K562 (cell line): ENCODE measurements around the gene PLEKHO1. TPM values are rescaled to one million over a fixed set of nuclear protein-coding genes. Genes with fewer than 3 reads are reported as not detected.

ENCODE experiments used
- ATAC-seq: fragments of 200-7000 bp; cut with Tn5 transposase; 3 replicates; pipeline ENCODE4 v1.9.1; 2020; ENCODE audit warnings: moderate library complexity
- BruUV-seq: library from RNA; stranded (reverse); fragments of 400-500 nt; replicated peaks from 2 replicates; lab custom pipeline; 2021; lab: Mats Ljungman, UMichigan
- CTCF ChIA-PET: fragments of 300-600 bp; formaldehyde crosslinking; extraction: SDS; loops from one replicate; lab custom pipeline; 2021; ENCODE audit warnings: low intra/inter-chr PET ratio; lab: Yijun Ruan, JAX
- POLR2A ChIA-PET: fragments of 300-600, 350-650 bp; sonication (Branson Sonifier 250); formaldehyde crosslinking; extraction: SDS; loops from one replicate; lab custom pipeline; 2021; ENCODE audit warnings: antibody characterized with exemption, inconsistent platforms; lab: Yijun Ruan, JAX
- DNase-seq, 4 experiments: peaks; one replicate each; pipeline versions ENCODE4 v3.0.0 to v3.0.0-alpha.2; 2011 to 2018; ENCODE audit warnings: low spot score in 3 of 4, mixed read lengths in 3 of 4; ENCODE audit errors: extremely low read depth in 1 of 4
- FAIRE-seq: peaks from 2 replicates; lab custom pipeline; 2011; peaks lifted over from hg19 to GRCh38; lab: Jason Lieb, UNC
- H2AFZ ChIP-seq: 2 replicates; pipeline ENCODE4 v1.6.0; 2011; ENCODE audit warnings: low read depth, low read length, control low read depth, inconsistent platforms
- H3K27ac ChIP-seq: fragments of 200-600 bp; 3 replicates; pipeline ENCODE4 v1.8.0; 2011; ENCODE audit warnings: low read depth, mild to moderate bottlenecking, control low read depth, inconsistent platforms, low read length, moderate library complexity, mixed read lengths; ENCODE audit errors: extremely low read depth
- H3K27me3 ChIP-seq, 2 experiments: fragments of 300-600 bp in 1 of 2; 2 replicates in 1 of 2; 3 replicates in 1 of 2; pipeline versions ENCODE4 v1.6.0 to v1.8.0; 2011; ENCODE audit warnings: inconsistent platforms in 2 of 2, low read length in 2 of 2, mild to moderate bottlenecking in 1 of 2, mixed read lengths in 1 of 2, moderate library complexity in 1 of 2; ENCODE audit not compliant: control insufficient read depth in 2 of 2, insufficient read depth in 2 of 2
- H3K36me3 ChIP-seq: fragments of 300-600 bp; 3 replicates; pipeline ENCODE4 v1.8.0; 2011; ENCODE audit warnings: mild to moderate bottlenecking, low read length, inconsistent platforms; ENCODE audit not compliant: control insufficient read depth, insufficient read depth
- H3K4me1 ChIP-seq, 2 experiments: fragments of 200-600 bp in 1 of 2; replicated peaks in 1 of 2; 2 replicates in 1 of 2; 3 replicates in 1 of 2; pipeline versions ENCODE4 v1.5.1 to v1.8.0; 2011; ENCODE audit warnings: inconsistent platforms in 2 of 2, low read length in 2 of 2, mild to moderate bottlenecking in 1 of 2, mixed read lengths in 1 of 2, moderate library complexity in 1 of 2; ENCODE audit not compliant: control insufficient read depth in 2 of 2, insufficient read depth in 2 of 2
- H3K4me2 ChIP-seq: 2 replicates; pipeline ENCODE4 v1.6.1; 2011; ENCODE audit warnings: low read length, control low read depth, inconsistent platforms, mixed read lengths; ENCODE audit not compliant: insufficient read depth
- H3K4me3 ChIP-seq: fragments of 200-600 bp; sonication (generic), shearing (Covaris generic); 2 replicates; pipeline ENCODE4 v1.5.1; 2016; ENCODE audit warnings: control low read depth, inconsistent platforms
- H3K79me2 ChIP-seq: fragments of 200-600 bp; 3 replicates; pipeline ENCODE4 v1.8.0; 2011; ENCODE audit warnings: low read length, inconsistent platforms; ENCODE audit not compliant: control insufficient read depth, insufficient read depth
- H3K9ac ChIP-seq, 2 experiments: 2 replicates each; pipeline versions ENCODE4 v1.6.0 to v1.6.1; 2011; ENCODE audit warnings: low read depth in 2 of 2, low read length in 2 of 2, control low read depth in 1 of 2, inconsistent platforms in 1 of 2, mild to moderate bottlenecking in 1 of 2, mixed read lengths in 1 of 2; ENCODE audit not compliant: insufficient read depth in 1 of 2
- H3K9me1 ChIP-seq: one replicate; pipeline ENCODE4 v1.6.0; 2011; ENCODE audit warnings: inconsistent platforms, mild to moderate bottlenecking, low read length, moderate library complexity; ENCODE audit not compliant: control insufficient read depth, insufficient read depth
- H3K9me3 ChIP-seq: replicated peaks from 2 replicates; pipeline ENCODE4 v1.5.1; 2011; ENCODE audit warnings: low read depth, low read length, inconsistent platforms; ENCODE audit not compliant: control insufficient read depth, insufficient read depth
- H4K20me1 ChIP-seq: replicated peaks from 2 replicates; pipeline ENCODE4 v1.6.1; 2011; ENCODE audit warnings: low read length, inconsistent platforms, mixed read lengths; ENCODE audit not compliant: control insufficient read depth, insufficient read depth
- ARHGAP35 ChIP-seq: fragments of 450-650 bp; IDR thresholded peaks from 2 replicates; pipeline ENCODE4 v1.6.1; 2018; ENCODE audit not compliant: partially characterized antibody
- BRF1 ChIP-seq: IDR thresholded peaks from 3 replicates; pipeline ENCODE4 v1.6.1; 2011; ENCODE audit warnings: borderline replicate concordance, mild to moderate bottlenecking; ENCODE audit not compliant: insufficient read length; ENCODE audit errors: extremely low read depth
- FOS ChIP-seq: IDR thresholded peaks from 3 replicates; pipeline ENCODE4 v1.6.1; 2011; ENCODE audit not compliant: insufficient read length; ENCODE audit errors: extremely low read depth
- HLTF ChIP-seq: fragments of 450-650 bp; IDR thresholded peaks from 2 replicates; pipeline ENCODE4 v1.6.1; 2016
- ZBED1 ChIP-seq: IDR thresholded peaks from 2 replicates; pipeline ENCODE4 v1.6.1; 2014
- ZFP30 ChIP-seq: fragments of 250-450 bp; sonication (Bioruptor Pico); IDR thresholded peaks from 2 replicates; pipeline ENCODE4 v1.8.0; 2022; ENCODE audit warnings: moderate library complexity, mild to moderate bottlenecking, inconsistent platforms, borderline replicate concordance
- ZNF551 ChIP-seq: fragments of 250-450 bp; sonication (Bioruptor Pico); IDR thresholded peaks from 2 replicates; pipeline ENCODE4 v1.5.0; 2021; ENCODE audit warnings: mild to moderate bottlenecking, moderate library complexity
- WGBS: fragments of 100-300 bp; shearing (Covaris generic); methylation state at CpG from one replicate; pipeline ENCODE4 v1.1.6; 2016; ENCODE audit warnings: low coverage, mixed read lengths; ENCODE audit not compliant: insufficient coverage; ENCODE audit errors: missing lambda C conversion rate; 5-methylcytosine and 5-hydroxymethylcytosine counted together
- in situ Hi-C: fragments of 300-500 bp; cut with MboI; formaldehyde crosslinking; loops from 4 replicates; pipeline ENCODE4 v1.15.0; 2018; ENCODE audit warnings: inconsistent platforms, mixed read lengths
- intact Hi-C: fragments of 100-400 bp; cut with micrococcal nuclease; formaldehyde crosslinking; loops from 2 replicates; pipeline ENCODE4 v1.14.2; 2022
- polyA plus RNA-seq, 8 experiments: library from polyadenylated mRNA; depleted of rRNA in 4 of 8; stranded (reverse) in 5 of 8; unstranded in 3 of 8; fragments of >200 nt; fragmentation: Nextera tagmentation in 2 of 8; fragmentation: Illumina TruSeq in 1 of 8; extraction: Ambion mirVana in 2 of 8; extraction: Trizol in 1 of 8; gene quantifications; 2 replicates each; pipeline versions ENCODE4 v1.2.1 to v1.2.3, GENCODE V29; 2011 to 2014; ENCODE audit warnings: inconsistent platforms in 1 of 8, missing spikeins in 1 of 8
- total RNA-seq, 7 experiments: library from RNA; depleted of rRNA in 6 of 7; stranded (reverse); fragments of >200 nt in 6 of 7; fragmentation: Illumina TruSeq in 2 of 7; extraction: Trizol in 2 of 7; gene quantifications; 2 replicates each; pipeline versions ENCODE4 v1.2.1 to v1.2.3, GENCODE V29; 2011 to 2021; ENCODE audit warnings: low replicate concordance in 1 of 7
- TF ChIP-seq, protein P1 (sequence below): fragments of 250-450 bp; sonication (Bioruptor Pico); IDR thresholded peaks from 2 replicates; pipeline ENCODE4 v1.5.0; 2022; ENCODE audit warnings: mild to moderate bottlenecking
- TF ChIP-seq, protein P2 (sequence below): sonication (generic); formaldehyde crosslinking; IDR thresholded peaks from 2 replicates; pipeline ENCODE4 v1.8.1; 2023; ENCODE audit warnings: mild to moderate bottlenecking, missing genetic modification reagents, moderate library complexity

Gene PLEKHO1
- total and polyA plus RNA-seq, 9 of the 15 experiments (the other 6 are each of a cell fraction or from before 2014, with no cell fraction given): 0.39 to 16.2 (median 9.6) TPM

DNA sequence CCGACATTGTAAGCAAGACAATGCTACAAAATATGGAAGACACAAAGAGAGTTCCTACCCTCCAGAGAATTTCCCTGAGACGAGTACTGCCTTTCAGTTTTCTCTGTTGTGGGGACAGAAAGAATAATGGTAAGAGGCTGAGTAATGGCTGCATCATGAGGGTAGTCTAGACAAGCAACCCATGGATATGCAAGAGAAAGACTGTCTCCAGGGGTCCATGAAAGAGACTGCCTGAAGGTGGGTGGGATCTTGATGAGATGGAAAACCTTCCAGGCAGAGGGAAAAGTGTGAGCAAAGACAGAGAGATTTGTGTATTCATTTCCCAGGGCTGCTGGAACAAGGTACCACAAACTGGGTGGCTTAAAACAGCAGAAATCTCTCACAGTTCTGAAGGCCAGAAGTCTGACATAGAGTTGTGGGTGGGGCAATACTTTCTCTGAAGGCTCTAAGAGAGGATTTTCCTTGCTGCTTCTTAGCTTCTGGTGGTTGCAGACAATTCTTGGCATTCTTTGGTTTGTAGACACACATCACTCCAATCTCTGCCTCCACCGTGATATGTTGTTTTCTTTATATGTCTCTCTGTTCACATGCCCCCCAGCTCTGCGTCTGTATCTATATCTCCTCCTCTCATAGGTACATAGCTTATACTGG lies 44.8 kb downstream of the PLEKHO1 start:
- Histone ChIP-seq H3K4me1 (no peaks in the 10 kb centered on the region; a peak in 2 of 5 replicates), H2AFZ (no peak overlapping the region), H3K9me1 (no peaks in the 10 kb centered on the region), H3K4me2 (no peak overlapping the region), H3K27ac (no peak overlapping the region), H3K79me2 (no peaks in the 10 kb centered on the region), H3K27me3 (no peaks in the 10 kb centered on the region), H3K36me3 (no peaks in the 10 kb centered on the region), H3K4me3 (no peak overlapping the region), H4K20me1 (no peaks in the 10 kb centered on the region), H3K9ac (no peak overlapping the region), H3K9me3 (no peaks in the 10 kb centered on the region)
- in situ Hi-C loops (no loop called here), intact Hi-C loops (no loop called here)
- CTCF ChIA-PET: no interaction called here
- no TSS peak for BruUV-seq
- POLR2A ChIA-PET: interaction anchor here (0.6 to 1.6 kb wide), 2 partner anchors 16 to 20 kb away, joined by 3 to 4 read pairs; no protein-coding TSS in a partner anchor
- ATAC-seq (no peak), FAIRE-seq (no peak), DNase-seq (no peak)
- TF ChIP-seq HLTF (no peak), ARHGAP35 (no peak), ZNF551 (CRISPR knock-in tag) (no peak), BRF1 (no peak), ZBED1 (no peak), ZFP30 (CRISPR knock-in tag) (no peak), FOS (no peak)
- TF ChIP-seq, protein P1, sequence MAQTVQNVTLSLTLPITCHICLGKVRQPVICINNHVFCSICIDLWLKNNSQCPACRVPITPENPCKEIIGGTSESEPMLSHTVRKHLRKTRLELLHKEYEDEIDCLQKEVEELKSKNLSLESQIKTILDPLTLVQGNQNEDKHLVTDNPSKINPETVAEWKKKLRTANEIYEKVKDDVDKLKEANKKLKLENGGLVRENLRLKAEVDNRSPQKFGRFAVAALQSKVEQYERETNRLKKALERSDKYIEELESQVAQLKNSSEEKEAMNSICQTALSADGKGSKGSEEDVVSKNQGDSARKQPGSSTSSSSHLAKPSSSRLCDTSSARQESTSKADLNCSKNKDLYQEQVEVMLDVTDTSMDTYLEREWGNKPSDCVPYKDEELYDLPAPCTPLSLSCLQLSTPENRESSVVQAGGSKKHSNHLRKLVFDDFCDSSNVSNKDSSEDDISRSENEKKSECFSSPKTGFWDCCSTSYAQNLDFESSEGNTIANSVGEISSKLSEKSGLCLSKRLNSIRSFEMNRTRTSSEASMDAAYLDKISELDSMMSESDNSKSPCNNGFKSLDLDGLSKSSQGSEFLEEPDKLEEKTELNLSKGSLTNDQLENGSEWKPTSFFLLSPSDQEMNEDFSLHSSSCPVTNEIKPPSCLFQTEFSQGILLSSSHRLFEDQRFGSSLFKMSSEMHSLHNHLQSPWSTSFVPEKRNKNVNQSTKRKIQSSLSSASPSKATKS (CRISPR knock-in tag): no peak
- TF ChIP-seq, protein P2, sequence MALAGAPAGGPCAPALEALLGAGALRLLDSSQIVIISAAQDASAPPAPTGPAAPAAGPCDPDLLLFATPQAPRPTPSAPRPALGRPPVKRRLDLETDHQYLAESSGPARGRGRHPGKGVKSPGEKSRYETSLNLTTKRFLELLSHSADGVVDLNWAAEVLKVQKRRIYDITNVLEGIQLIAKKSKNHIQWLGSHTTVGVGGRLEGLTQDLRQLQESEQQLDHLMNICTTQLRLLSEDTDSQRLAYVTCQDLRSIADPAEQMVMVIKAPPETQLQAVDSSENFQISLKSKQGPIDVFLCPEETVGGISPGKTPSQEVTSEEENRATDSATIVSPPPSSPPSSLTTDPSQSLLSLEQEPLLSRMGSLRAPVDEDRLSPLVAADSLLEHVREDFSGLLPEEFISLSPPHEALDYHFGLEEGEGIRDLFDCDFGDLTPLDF: no peak
- 50% methylated on average over 3 of the region's 4 CpGs for WGBS
